ENCODE data around the gene ASXL3.

The ASXL3 gene

DNA sequence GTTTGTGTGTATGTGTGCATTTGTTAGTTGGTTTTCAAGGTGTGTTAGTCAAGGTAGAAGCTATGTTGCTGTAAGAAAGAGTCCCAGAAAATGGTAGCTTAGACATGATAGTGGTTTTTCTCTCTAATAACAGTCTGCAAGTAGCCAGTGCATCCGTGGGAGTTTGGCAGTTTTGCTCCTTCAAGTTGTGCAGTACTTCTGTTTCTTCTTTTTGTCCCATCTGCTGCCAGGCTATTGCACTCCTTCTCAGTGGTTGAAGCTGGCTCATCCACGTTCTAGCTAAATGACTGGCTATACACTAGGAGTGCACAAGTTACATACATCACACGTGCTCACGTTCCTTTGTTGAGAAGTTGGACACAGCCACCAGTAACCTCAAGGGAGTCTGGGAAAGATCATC lies 134.7 kb downstream of the ASXL3 start:
- DNase-seq (ENCODE audit: low read depth in 2 of 3, low spot score in 2 of 3): no peak

DNA sequence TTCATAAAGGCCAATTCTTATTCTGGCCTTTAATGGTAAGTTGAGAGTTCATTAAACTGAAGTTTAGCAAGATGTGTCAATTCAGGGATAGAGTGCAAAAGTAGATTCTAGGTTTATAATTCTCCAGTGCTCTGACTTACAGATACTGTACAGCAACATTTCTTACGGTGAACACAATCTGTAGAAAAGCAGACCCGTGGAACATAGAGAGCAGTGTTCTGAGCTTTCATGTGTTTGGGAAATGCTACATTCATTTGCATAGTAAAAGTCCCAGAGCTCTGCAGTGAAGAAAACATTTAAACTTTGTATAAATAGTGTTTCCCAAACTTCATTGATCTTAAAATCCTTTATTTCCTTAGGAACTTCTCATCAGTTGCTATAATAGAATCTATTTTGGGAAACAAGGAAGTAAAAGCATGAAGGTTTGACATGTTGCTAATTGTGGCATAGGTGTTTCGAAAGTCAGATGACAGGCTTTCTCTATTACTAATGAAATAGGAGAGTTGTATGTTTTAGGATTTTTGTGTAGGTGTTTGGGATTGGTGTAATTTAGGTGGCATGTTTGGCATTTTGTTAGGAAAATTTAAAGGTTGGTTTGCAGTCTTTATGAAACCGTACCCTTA lies 138.2 kb downstream of the ASXL3 start:
- DNase-seq (ENCODE audit: low read depth in 2 of 3, low spot score in 2 of 3): no peak

DNA sequence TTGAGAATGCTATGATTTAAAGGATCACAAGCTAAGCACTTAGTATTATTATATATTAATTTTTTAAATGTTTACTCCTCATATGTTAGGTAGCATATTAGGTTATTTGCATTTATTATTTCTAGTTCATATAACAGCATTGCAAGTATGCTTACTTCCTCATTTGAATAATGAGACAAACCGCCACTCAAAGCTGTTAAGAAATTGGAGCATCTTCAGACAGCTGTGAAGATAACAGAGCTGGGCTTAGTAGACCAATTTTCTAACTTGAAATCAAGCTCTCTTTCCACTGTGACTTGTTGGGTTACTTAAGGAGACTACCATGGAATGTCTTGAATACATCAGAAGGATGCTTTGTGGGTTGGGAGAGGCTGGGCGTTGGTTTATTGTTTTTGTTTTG lies 139.3 kb downstream of the ASXL3 start:
- no peak for DNase-seq (ENCODE audit: low read depth in 2 of 3, low spot score in 2 of 3)

DNA sequence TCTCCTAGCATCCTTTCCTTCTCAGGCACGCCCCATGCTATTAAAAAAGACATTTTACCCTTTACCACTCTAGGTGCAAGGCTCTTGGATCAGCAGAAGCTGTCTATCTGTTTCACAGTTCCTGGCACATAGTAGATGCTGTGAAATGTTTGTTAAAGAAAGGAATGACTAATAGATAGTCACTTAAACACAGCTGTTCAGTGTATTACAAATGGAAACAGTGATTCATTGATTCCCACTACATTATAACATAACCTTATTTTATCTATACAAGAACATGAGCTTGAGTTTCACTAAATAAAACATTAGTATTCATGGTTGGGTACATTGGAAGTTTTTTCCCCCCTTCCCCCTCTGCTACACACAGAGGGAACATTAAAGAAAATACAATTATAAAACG lies 142.1 kb downstream of the ASXL3 start:
- DNase-seq (ENCODE audit: low read depth in 2 of 3, low spot score in 2 of 3): no peak

- no peak for DNase-seq (ENCODE audit: low read depth in 2 of 3, low spot score in 2 of 3)
These were observed 151.5 kb downstream of the ASXL3 start for GRCh38 chr18:33729556-33729955.

DNA sequence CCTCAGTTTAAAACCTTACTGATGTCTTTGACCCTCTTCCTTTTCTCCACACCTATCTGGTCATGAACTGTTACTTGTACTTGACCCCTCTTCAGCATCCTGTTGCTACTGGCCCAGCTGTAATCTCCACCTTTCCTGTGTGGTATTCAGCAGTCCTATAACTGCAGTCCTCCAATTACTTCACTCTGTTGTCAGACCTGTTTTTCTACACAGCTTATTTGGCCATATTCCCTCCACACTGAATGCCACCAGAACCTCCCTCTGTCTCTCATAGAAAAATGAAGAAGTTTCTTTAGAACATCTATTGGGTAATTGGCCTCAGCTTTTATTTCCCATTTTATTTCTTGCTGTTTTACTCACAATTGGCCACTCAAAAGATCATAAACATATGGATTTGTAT lies 155.4 kb downstream of the ASXL3 start:
- DNase-seq (ENCODE audit: low read depth in 2 of 3, low spot score in 2 of 3): no peak

GRCh38 chr18:33735428-33735827 lies 157.4 kb downstream of the ASXL3 start:
- no peak for DNase-seq (ENCODE audit: low read depth in 2 of 3, low spot score in 2 of 3)

DNA sequence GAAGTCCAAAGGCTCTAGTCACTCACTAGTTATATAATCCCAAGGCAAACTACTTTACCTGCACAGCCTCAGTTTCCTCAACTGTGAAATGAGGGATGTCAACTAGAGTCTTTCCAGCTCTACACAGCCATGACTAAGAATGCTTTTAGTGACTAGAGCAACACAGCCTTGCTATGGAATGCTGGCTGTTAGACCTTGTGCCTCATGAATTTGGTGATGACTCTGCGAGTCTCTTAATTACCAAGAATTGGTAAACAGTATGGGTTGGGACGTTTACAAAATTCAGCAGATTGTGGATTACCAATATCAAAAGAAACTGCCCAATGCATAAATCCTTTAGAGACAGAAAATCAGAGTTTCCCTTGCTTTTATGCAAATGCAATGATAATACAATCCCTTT lies 163.7 kb downstream of the ASXL3 start:
- DNase-seq (ENCODE audit: low read depth in 2 of 3, low spot score in 2 of 3): no peak

- no peak for DNase-seq (ENCODE audit: low read depth in 2 of 3, low spot score in 2 of 3)
These were observed 166.1 kb downstream of the ASXL3 start for GRCh38 chr18:33744032-33744697.

- no peak for DNase-seq (ENCODE audit: low read depth in 2 of 3, low spot score in 2 of 3)
These were observed 167.3 kb downstream of the ASXL3 start for GRCh38 chr18:33745151-33745795.

DNA sequence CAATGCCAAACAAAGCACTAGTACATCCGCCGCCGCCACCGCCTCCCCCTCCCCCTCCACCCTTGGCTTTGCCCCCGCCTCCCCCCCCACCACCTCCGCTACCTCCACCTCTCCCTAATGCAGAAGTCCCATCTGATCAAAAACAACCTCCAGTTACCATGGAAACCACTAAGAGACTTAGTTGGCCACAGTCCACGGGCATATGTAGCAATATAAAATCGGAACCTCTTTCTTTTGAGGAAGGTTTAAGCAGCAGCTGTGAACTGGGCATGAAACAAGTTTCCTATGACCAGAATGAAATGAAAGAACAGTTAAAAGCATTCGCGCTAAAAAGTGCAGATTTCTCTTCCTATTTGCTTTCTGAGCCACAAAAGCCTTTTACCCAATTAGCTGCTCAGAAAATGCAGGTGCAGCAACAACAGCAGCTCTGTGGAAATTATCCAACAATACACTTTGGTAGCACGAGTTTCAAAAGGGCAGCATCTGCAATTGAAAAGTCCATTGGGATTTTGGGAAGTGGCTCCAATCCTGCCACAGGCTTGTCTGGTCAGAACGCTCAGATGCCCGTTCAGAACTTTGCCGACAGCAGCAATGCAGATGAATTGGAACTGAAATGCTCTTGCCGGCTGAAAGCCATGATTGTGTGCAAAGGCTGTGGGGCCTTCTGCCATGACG lies 168.0 kb downstream of the ASXL3 start:
- DNase-seq (ENCODE audit: low read depth in 2 of 3, low spot score in 2 of 3): no peak

GRCh38 chr18:33749834-33750233 lies 171.8 kb downstream of the ASXL3 start:
- no peak for DNase-seq (ENCODE audit: low read depth in 2 of 3, low spot score in 2 of 3)

DNA sequence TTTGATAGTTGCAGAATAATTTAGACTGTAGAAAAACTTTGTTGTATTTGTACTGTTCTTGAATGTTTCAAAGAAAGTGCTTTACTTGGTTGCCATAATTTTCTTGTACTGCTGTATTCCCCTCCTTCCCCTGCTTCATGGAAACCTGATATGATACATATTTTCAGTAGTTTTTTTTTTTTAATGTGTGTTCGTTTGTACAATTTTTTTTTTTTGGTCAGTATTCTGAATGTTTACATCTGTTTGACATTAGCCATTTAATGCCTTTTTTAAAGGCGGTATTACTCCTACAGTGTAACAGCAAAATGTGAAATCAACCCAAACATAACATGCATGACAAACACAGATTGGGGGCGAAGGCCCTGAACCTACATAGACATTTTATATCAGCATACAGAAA lies 172.3 kb downstream of the ASXL3 start:
- DNase-seq (ENCODE audit: low read depth in 2 of 3, low spot score in 2 of 3): no peak

- DNase-seq (ENCODE audit: low read depth in 2 of 3, low spot score in 2 of 3): no peak
These were observed 173.7 kb downstream of the ASXL3 start for GRCh38 chr18:33751613-33752221.

- DNase-seq (ENCODE audit: low read depth in 2 of 3, low spot score in 2 of 3): no peak
These were observed 177.4 kb downstream of the ASXL3 start for GRCh38 chr18:33755391-33755790.

DNA sequence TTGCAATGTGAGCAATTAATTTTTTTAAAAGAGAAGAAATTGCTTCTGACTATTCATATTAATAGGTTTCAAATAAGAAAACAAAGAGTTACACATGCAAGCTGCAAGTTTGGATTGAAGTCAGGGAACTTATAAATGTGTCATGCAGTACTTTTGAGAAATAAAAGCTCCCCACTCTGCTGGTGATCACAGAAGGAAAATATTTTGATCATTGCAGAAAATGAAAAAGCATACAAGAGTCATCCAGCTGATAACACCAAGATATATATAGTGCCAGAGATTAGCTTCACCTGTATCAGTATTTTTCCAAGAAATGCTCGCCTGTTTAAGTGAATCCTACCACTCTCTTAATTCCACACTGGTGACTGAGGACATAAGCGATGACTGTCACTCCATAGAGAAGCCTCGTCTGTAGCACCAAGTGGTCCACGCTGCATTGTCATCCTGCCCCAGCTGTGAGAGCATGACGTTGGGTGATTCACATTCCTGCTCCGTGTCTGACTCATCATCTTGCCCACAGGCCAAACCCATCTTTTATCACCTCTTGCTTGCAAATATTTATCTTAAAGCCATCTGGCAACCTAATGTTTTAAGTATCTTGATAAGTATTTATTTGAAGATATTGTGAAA lies 178.0 kb downstream of the ASXL3 start:
- no peak for DNase-seq (ENCODE audit: low read depth in 2 of 3, low spot score in 2 of 3)

DNA sequence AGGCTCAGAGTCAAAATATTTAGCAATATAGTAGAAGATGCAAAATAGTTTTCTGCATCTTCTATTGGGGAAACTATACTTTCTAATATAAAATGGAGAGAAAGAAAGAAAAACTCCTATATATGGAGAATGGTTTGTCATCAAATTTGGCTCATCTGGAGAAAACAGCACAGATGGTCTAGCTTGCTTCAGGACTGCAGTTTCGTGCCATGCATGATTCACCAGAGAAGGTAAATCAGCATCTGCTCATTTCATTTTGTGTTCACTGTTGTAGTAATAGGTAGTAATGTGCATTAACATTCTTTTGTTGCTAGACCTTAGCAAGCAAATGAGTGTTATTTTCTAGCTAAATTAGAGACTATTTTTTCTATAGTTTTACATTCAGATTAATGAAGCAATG lies 179.0 kb downstream of the ASXL3 start:
- no peak for DNase-seq (ENCODE audit: low read depth in 2 of 3, low spot score in 2 of 3)

GRCh38 chr18:33761363-33761762 lies 183.3 kb downstream of the ASXL3 start:
- no peak for DNase-seq (ENCODE audit: low read depth in 2 of 3, low spot score in 2 of 3)

- DNase-seq (ENCODE audit: low read depth in 2 of 3, low spot score in 2 of 3): no peak
These were observed 203.4 kb downstream of the ASXL3 start for GRCh38 chr18:33781429-33781828.
